Right renal cortex interstitium (tissue), 3 donors: ENCODE data around the gene CTBP2. TPM values are rescaled to one million over a fixed set of nuclear protein-coding genes. Genes with fewer than 3 reads are reported as not detected.
"Not testable (repeated sequence)": the region's sequence is repeated elsewhere in the genome, so short reads cannot be mapped to it uniquely, and the experiment has no call there.

Experiments used
- DNase-seq, 3 donors: peaks; one replicate each; pipeline ENCODE4 v3.0.0-alpha.2; 2013; ENCODE audit warnings: low read depth in 3 of 3, low spot score in 2 of 3
- polyA plus RNA-seq, 3 donors: library from polyadenylated mRNA; unstranded; fragments of 120-200 nt; gene quantifications; one replicate each; pipeline ENCODE4 v1.2.1, GENCODE V29; 2013; ENCODE audit not compliant: insufficient read length in 3 of 3

Gene CTBP2
- polyA plus RNA-seq, 3 donors: 83.7 to 92.7 (median 88.2) TPM

- no peak for DNase-seq
Observed at GRCh38 chr10:124993736-124994451, 166.5 kb downstream of the CTBP2 start.

- DNase-seq: no peak
Observed at GRCh38 chr10:124993345-124993708, 167.0 kb downstream of the CTBP2 start.

GRCh38 chr10:124992462-124993344, 167.7 kb downstream of the CTBP2 start:
- DNase-seq: peak in 1 of 3 donors; percentile 29

GRCh38 chr10:124991835-124992234, 168.5 kb downstream of the CTBP2 start:
- DNase-seq: no peak

GRCh38 chr10:124990671-124991625, 169.4 kb downstream of the CTBP2 start:
- no peak for DNase-seq

- DNase-seq: no peak
Observed at GRCh38 chr10:124989526-124989925, 170.8 kb downstream of the CTBP2 start.

GRCh38 chr10:124988753-124989152, 171.6 kb downstream of the CTBP2 start:
- DNase-seq: not testable (repeated sequence)

- no peak for DNase-seq
Observed at GRCh38 chr10:124987788-124988187, 172.6 kb downstream of the CTBP2 start.

- no peak for DNase-seq
Observed at GRCh38 chr10:124985162-124985561, 175.2 kb downstream of the CTBP2 start.

- DNase-seq: no peak
Observed at GRCh38 chr10:124984376-124984775, 176.0 kb downstream of the CTBP2 start.

- DNase-seq: no peak
Observed at GRCh38 chr10:124983321-124983720, 177.0 kb downstream of the CTBP2 start.

GRCh38 chr10:124978376-124978725, 182.0 kb downstream of the CTBP2 start:
- no peak for DNase-seq

- DNase-seq: no peak
Observed at GRCh38 chr10:124977648-124978375, 182.6 kb downstream of the CTBP2 start.

GRCh38 chr10:124977161-124977560, 183.2 kb downstream of the CTBP2 start:
- no peak for DNase-seq

- no peak for DNase-seq
Observed at GRCh38 chr10:124975977-124976514, 184.3 kb downstream of the CTBP2 start.

- no peak for DNase-seq
Observed at GRCh38 chr10:124974131-124974530, 186.2 kb downstream of the CTBP2 start.

GRCh38 chr10:124972637-124973036, 187.7 kb downstream of the CTBP2 start:
- DNase-seq: no peak

GRCh38 chr10:124971276-124971675, 189.1 kb downstream of the CTBP2 start:
- no peak for DNase-seq

GRCh38 chr10:124967255-124967654, 193.1 kb downstream of the CTBP2 start:
- no peak for DNase-seq

- no peak for DNase-seq
Observed at GRCh38 chr10:124966008-124966407, 194.4 kb downstream of the CTBP2 start.
